ENCODE data around the gene SEMA4G. TPM values are rescaled to one million over a fixed set of nuclear protein-coding genes. Genes with fewer than 3 reads are reported as not detected.
A peak's percentile ranks its signal among the peaks of the same experiment; 100 is the strongest.

The SEMA4G gene
- total RNA-seq, 1 donor from 2014 or later: 2.1 TPM

GRCh38 chr10:100934084-100934659, 35.1 kb upstream of the SEMA4G start:
- H3K4me3 ChIP-seq: no peak overlapping the region
- H3K4me1 ChIP-seq: no peaks in the 10 kb centered on the region
- TF ChIP-seq CTCF (IDR thresholded peaks at IDR 0.05): peak in 1 of 3 experiments; percentile 16
- H3K27me3 ChIP-seq: no peaks in the 10 kb centered on the region
- no peak overlapping the region for H3K27ac ChIP-seq
- no peak for DNase-seq (ENCODE audit: low spot score in 2 of 2)
- intact Hi-C loops (cut with DNase I): no loop called here
- no peaks in the 10 kb centered on the region for H3K9me3 ChIP-seq
- H3K36me3 ChIP-seq: peaks cover 67 to 89% of the 10 kb centered on the region in 2 donors

- no peak for DNase-seq (ENCODE audit: low spot score in 2 of 2)
- H3K27ac ChIP-seq: no peak overlapping the region
- no peaks in the 10 kb centered on the region for H3K4me1 ChIP-seq
- intact Hi-C loops (cut with DNase I): no loop called here
- no peak for TF ChIP-seq CTCF (IDR thresholded peaks at IDR 0.05)
- peaks cover 56 to 86% of the 10 kb centered on the region in 2 donors for H3K36me3 ChIP-seq
- H3K4me3 ChIP-seq: no peak overlapping the region
- H3K27me3 ChIP-seq: no peaks in the 10 kb centered on the region
- H3K9me3 ChIP-seq: no peaks in the 10 kb centered on the region
Observed at GRCh38 chr10:100939763-100940344, 29.4 kb upstream of the SEMA4G start.

GRCh38 chr10:100942229-100942628, 27.1 kb upstream of the SEMA4G start:
- no peak overlapping the region for H3K27ac ChIP-seq
- no peaks in the 10 kb centered on the region for H3K4me1 ChIP-seq
- no peak overlapping the region for H3K4me3 ChIP-seq
- H3K9me3 ChIP-seq: no peaks in the 10 kb centered on the region
- no peaks in the 10 kb centered on the region for H3K27me3 ChIP-seq
- H3K36me3 ChIP-seq: peaks cover 67 to 94% of the 10 kb centered on the region in 2 donors
- DNase-seq (ENCODE audit: low spot score in 2 of 2): no peak
- intact Hi-C loops (cut with DNase I): no loop called here
- no peak for TF ChIP-seq CTCF (IDR thresholded peaks at IDR 0.05)

GRCh38 chr10:100943508-100943907, 25.8 kb upstream of the SEMA4G start:
- Histone ChIP-seq H3K9me3 (no peaks in the 10 kb centered on the region), H3K4me3 (no peak overlapping the region), H3K36me3 (peaks cover 65 to 94% of the 10 kb centered on the region in 2 donors), H3K27ac (no peak overlapping the region), H3K27me3 (no peaks in the 10 kb centered on the region), H3K4me1 (no peaks in the 10 kb centered on the region)
- no peak for DNase-seq (ENCODE audit: low spot score in 2 of 2)
- intact Hi-C loops (cut with DNase I): no loop called here
- TF ChIP-seq CTCF (IDR thresholded peaks at IDR 0.05): no peak

- Histone ChIP-seq H3K27me3 (no peaks in the 10 kb centered on the region), H3K27ac (no peak overlapping the region), H3K4me3 (no peak overlapping the region), H3K36me3 (peaks cover 64 to 95% of the 10 kb centered on the region in 2 donors), H3K4me1 (no peaks in the 10 kb centered on the region), H3K9me3 (no peaks in the 10 kb centered on the region)
- TF ChIP-seq CTCF (IDR thresholded peaks at IDR 0.05): no peak
- intact Hi-C loops (cut with DNase I): no loop called here
- DNase-seq (ENCODE audit: low spot score in 2 of 2): no peak
Observed at GRCh38 chr10:100945754-100946153, 23.6 kb upstream of the SEMA4G start.

Measured in ascending aorta (tissue), 2 donors.